8988T (cell line): ENCODE results near the gene VPS8.

Experiments used
- DNase-seq: peaks from one replicate; pipeline ENCODE4 v3.0.0; 2011

The VPS8 gene, protein sequence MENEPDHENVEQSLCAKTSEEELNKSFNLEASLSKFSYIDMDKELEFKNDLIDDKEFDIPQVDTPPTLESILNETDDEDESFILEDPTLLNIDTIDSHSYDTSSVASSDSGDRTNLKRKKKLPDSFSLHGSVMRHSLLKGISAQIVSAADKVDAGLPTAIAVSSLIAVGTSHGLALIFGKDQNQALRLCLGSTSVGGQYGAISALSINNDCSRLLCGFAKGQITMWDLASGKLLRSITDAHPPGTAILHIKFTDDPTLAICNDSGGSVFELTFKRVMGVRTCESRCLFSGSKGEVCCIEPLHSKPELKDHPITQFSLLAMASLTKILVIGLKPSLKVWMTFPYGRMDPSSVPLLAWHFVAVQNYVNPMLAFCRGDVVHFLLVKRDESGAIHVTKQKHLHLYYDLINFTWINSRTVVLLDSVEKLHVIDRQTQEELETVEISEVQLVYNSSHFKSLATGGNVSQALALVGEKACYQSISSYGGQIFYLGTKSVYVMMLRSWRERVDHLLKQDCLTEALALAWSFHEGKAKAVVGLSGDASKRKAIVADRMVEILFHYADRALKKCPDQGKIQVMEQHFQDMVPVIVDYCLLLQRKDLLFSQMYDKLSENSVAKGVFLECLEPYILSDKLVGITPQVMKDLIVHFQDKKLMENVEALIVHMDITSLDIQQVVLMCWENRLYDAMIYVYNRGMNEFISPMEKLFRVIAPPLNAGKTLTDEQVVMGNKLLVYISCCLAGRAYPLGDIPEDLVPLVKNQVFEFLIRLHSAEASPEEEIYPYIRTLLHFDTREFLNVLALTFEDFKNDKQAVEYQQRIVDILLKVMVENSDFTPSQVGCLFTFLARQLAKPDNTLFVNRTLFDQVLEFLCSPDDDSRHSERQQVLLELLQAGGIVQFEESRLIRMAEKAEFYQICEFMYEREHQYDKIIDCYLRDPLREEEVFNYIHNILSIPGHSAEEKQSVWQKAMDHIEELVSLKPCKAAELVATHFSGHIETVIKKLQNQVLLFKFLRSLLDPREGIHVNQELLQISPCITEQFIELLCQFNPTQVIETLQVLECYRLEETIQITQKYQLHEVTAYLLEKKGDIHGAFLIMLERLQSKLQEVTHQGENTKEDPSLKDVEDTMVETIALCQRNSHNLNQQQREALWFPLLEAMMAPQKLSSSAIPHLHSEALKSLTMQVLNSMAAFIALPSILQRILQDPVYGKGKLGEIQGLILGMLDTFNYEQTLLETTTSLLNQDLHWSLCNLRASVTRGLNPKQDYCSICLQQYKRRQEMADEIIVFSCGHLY (N-terminal part only)

GRCh38 chr3:184811999-184812661 lies at the start of gene VPS8:
Gene VPS8 (plus strand): TSS chr3:184812166. CDS start chr3:184824633, 12,467 bp downstream.
- DNase-seq = peak; percentile 79

- no peak for DNase-seq
These were observed 47.8 kb upstream of the VPS8 start for GRCh38 chr3:184764191-184764590.

DNA sequence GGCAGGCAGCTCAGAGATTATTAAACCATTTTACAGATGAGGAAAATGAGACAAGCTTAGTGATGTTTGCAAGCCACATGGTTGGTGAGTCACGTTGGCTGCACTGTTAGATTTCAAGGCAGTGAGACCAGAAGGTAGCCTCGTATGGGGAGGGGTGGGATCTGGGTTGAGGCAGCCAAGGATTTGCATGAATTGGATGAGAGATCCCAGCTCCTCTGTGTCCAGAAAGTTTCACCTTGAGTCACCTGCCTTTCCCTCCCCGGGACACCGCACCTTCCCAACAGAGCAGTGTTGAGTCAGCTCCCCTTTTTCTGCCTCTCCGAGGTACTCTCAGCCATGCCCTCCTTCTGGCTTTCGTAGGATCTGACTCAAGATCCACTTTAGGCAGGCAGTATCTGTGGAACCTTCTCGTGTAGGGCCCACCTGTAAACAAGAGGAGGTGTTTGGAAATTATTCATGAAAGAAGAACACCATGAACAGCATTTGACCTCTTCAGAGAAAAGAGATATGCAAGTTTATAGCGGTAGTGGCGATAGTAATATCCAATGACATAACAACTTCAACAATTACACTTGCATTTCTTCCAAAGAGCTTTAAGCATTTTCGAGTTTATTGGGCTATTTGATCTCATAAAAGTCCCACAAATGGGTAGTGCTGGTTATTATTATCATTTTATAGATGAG lies 46.8 kb upstream of the VPS8 start:
- no peak for DNase-seq

- DNase-seq = no peak
These were observed 46.3 kb upstream of the VPS8 start for GRCh38 chr3:184765730-184766074.

GRCh38 chr3:184766555-184767261 lies 45.3 kb upstream of the VPS8 start:
- no peak for DNase-seq

- no peak for DNase-seq
These were observed 44.6 kb upstream of the VPS8 start for GRCh38 chr3:184767377-184767776.

GRCh38 chr3:184769382-184770170 lies 42.4 kb upstream of the VPS8 start:
- DNase-seq = no peak

- no peak for DNase-seq
These were observed 41.4 kb upstream of the VPS8 start for GRCh38 chr3:184770541-184770940.

DNA sequence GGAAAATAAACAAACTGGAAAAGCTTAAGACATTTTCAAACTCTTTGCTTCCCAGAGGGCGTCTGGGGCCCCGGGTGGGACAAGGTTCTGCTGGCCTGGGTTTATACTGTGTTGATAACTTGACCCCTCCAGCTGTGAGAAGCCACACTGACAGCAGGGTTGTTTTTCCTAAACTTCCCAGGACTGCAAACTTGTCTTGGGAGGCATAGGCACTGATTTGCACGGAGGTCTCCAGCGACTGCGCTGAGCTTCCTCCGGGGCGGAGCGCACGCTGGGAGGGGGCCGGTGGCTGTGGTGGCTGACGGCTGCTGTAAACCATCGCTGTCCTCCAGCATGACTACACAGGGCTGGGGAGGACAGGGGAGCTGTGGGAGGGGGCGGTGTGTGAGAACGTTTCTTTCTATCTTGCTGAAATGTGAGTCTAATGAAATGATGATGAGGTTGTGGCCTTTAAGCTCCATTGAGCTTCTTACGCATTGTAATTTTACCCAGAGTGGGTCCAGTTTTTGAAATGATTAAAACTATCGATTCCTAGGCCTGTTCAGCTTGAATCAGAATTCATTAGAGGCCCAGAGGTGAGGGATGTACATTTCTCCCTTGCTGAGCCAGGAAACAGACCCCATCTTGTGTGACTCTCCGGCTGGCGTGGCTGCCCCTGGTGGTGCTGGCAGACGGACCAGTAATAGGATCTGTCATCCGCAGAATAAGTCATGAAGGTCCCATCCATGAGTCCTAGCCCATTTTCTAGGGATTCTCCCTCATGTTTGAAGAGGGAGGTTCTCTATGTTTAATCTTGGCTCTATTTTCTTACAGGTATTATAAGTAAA lies 40.5 kb upstream of the VPS8 start:
- no peak for DNase-seq

- DNase-seq = no peak
These were observed 39.2 kb upstream of the VPS8 start for GRCh38 chr3:184772667-184773272.

- DNase-seq = no peak
These were observed 38.4 kb upstream of the VPS8 start for GRCh38 chr3:184773283-184774186.

DNA sequence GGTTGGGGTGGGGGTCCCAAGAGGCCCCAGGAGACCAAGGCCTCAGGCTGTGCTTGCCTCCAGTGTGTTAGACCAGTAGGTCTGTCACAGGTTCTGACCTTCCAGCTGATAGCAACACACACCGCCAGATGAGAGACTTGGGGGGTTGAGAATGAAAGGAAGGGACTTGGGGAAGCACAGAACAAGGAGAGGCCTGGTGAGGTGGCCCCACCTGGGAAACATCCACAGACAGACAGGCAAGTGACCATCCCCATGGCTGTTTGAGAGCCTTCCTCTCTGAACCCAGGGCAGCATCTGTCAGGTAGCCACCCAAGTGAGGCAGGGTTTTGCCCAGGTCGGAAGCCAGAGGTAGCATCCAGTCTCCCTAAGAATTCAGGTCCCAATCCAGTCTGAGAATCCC lies 35.0 kb upstream of the VPS8 start:
- no peak for DNase-seq

DNA sequence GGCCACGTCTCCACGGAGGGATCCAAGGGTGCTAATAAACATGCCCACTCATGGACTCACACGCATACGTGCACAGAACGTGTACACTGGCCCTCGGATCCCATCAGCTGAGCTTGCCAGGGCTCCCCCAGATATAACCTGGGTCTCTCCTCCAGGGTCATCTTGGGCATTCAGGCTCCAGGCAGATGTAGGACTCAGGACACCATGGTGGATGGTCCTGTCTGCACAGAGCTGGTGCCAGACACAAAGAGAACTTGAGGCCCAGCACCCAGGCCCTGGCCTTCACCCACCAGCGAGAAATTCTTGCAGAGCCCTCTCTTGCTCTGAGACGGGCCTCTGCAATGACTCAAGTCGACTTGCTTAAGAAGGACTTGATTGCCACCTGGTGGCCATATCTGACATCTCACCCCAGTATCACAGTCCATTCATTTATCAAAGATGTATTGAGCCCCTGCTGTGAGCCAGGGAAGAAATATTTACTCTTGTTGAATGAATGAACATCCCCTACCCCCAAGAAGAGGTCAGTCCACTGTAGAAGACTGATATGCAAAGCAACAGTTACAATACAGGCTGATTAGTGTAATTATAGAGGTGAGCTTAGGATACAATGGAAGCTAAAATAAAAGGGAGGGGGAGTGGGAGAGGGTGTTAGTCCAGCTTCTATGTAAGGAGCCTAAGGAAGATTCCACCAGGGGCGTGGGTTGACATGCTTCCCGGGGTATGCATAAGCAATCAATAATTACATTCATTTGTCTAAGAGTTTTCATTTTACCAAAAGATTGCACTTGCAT lies 34.2 kb upstream of the VPS8 start:
- peak; percentile 97 for DNase-seq

GRCh38 chr3:184778426-184779332 lies 33.3 kb upstream of the VPS8 start:
- DNase-seq = no peak

DNA sequence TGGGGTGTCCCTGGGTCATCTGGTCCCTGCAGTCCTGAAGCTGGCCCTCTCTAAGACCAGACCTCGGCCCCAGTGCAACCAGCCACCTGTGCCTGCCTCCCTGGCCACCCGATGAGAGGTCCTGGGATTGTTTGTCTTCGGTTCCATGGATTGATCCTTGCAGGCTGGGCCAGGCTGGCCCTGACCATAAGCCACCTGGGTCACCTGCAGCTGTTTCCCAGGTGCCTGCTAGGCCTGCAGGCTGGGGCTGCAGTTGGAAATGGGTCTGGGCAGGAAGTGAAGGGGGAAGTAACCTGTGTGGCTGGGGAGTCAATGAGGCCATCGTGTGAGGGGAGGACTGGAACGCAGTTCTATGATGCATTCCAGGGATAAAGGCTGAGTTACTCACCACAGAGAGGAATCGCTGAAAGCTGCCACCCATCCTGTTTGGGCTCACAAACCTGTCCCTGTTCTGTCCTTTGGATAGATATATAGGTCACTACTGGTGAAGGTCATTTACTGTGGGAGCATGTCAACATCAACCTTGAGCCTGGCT lies 30.9 kb upstream of the VPS8 start:
- peak; percentile 83 for DNase-seq

- DNase-seq = no peak
These were observed 30.2 kb upstream of the VPS8 start for GRCh38 chr3:184781801-184782200.
